MG63 (cell line): ENCODE results near the gene PUS3. TPM values are rescaled to one million over a fixed set of nuclear protein-coding genes. Genes with fewer than 3 reads are reported as not detected.

Experiments
- DNase-seq: peaks from one replicate; pipeline ENCODE4 v3.0.0-alpha.2; 2020
- H3K27me3 ChIP-seq: fragments of 250-450 bp; sonication (Bioruptor Pico); 2 replicates; pipeline ENCODE4 v1.5.1; 2020; ENCODE audit warnings: mild to moderate bottlenecking, moderate library complexity
- H3K36me3 ChIP-seq: fragments of 250-450 bp; sonication (Bioruptor Pico); 2 replicates; pipeline ENCODE4 v1.5.1; 2020; ENCODE audit warnings: mild to moderate bottlenecking, moderate library complexity
- H3K4me3 ChIP-seq: fragments of 250-450 bp; sonication (Bioruptor Pico); 2 replicates; pipeline ENCODE4 v1.5.1; 2020; ENCODE audit warnings: mild to moderate bottlenecking, moderate library complexity
- H3K9me3 ChIP-seq: fragments of 250-450 bp; sonication (Bioruptor Pico); 2 replicates; pipeline ENCODE4 v1.5.1; 2020; ENCODE audit warnings: mild to moderate bottlenecking, moderate library complexity
- total RNA-seq: library from RNA; depleted of rRNA; stranded (reverse); fragments of >200 nt; shearing (Covaris generic); gene quantifications from 2 replicates; pipeline ENCODE4 v1.2.3, GENCODE V29; 2014; ENCODE audit warnings: low replicate concordance; rRNA removed

PUS3 gene, protein sequence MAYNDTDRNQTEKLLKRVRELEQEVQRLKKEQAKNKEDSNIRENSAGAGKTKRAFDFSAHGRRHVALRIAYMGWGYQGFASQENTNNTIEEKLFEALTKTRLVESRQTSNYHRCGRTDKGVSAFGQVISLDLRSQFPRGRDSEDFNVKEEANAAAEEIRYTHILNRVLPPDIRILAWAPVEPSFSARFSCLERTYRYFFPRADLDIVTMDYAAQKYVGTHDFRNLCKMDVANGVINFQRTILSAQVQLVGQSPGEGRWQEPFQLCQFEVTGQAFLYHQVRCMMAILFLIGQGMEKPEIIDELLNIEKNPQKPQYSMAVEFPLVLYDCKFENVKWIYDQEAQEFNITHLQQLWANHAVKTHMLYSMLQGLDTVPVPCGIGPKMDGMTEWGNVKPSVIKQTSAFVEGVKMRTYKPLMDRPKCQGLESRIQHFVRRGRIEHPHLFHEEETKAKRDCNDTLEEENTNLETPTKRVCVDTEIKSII
- total RNA-seq: 10.6 and 21.3 TPM in 2 replicates

DNA sequence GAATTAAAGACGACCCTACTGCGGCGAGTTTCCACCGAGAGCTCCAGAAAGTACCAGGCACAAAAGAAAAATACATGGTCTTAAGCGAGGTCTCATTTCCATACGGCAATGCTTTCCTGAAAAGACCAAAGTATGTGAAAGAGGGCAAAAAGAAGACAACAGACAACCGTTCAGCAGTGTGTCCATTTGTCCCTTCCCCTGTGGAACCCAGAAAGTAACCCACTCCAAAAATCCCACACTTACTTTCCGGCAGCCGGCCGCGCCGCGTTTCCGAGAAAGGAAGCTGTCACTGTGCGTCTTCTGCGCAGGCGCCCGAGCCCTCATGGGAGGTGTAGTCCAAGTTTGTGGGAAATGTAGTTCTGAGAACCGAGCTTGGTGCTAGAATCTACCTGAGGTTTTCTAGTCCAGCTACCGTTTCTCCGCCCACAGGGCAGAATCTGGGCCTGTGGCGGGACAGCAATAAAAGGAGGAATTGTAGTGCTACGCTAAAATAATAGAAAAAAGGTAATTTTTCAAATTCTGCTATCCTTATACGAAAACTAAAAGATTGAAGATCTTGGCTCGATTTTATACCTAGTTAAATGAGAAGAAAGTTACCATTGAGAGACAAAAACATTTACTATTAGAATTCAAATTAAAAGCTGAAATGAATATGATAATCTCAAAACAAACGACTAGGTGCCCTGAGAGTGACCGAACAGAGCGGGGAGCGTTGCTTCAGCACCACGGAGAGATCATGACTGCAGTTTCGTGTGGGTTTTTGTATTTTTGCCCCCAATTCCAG, at the start of gene PUS3:
Gene PUS3, minus strand, starts transcription at position 280 of the 784 bp plus-strand sequence. CDS start 6,922 bp downstream, outside the sequence.
- H3K36me3 ChIP-seq: peaks cover 33% of the 10 kb centered on the region
- peak; percentile 87 for DNase-seq
- H3K27me3 ChIP-seq: peaks cover 13% of the 10 kb centered on the region
- H3K9me3 ChIP-seq: no peaks in the 10 kb centered on the region
- peak within 1 kb of the TSS; percentile 82 for H3K4me3 ChIP-seq

DNA sequence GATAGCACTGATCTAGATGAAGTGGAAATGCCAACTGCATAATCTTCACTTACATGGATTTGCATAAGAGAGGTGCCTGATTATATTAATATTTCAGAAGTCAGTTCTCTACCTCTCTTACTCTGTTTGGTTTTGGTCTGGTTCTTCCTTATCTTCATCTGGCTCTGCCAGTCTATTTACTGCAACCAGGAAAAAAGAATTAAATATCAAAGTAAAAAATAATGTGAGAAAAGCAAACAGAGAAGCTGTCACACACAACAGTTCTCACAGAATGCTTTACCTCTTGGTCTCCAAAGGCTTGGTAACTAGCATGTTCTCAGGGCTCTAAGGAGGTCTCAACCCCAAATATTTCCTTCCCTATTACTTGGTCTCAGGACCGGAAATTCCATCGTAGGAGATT, 49.6 kb upstream of the PUS3 start:
- no peak overlapping the region for H3K4me3 ChIP-seq
- H3K9me3 ChIP-seq: no peaks in the 10 kb centered on the region
- DNase-seq: no peak
- H3K36me3 ChIP-seq: peaks cover 20% of the 10 kb centered on the region
- no peaks in the 10 kb centered on the region for H3K27me3 ChIP-seq

GRCh38 chr11:125951731-125952130, 48.7 kb upstream of the PUS3 start:
- H3K27me3 ChIP-seq: no peaks in the 10 kb centered on the region
- no peaks in the 10 kb centered on the region for H3K9me3 ChIP-seq
- no peak for DNase-seq
- peaks cover 17% of the 10 kb centered on the region for H3K36me3 ChIP-seq
- H3K4me3 ChIP-seq: no peak overlapping the region

- Histone ChIP-seq H3K36me3 (peaks cover 9% of the 10 kb centered on the region), H3K27me3 (no peaks in the 10 kb centered on the region), H3K9me3 (no peaks in the 10 kb centered on the region), H3K4me3 (no peak overlapping the region)
- no peak for DNase-seq
These were observed 48.0 kb upstream of the PUS3 start for GRCh38 chr11:125950696-125951651.

GRCh38 chr11:125950178-125950490, 47.1 kb upstream of the PUS3 start:
- DNase-seq: no peak
- no peak overlapping the region for H3K4me3 ChIP-seq
- no peaks in the 10 kb centered on the region for H3K9me3 ChIP-seq
- H3K27me3 ChIP-seq: no peaks in the 10 kb centered on the region
- peaks cover 2% of the 10 kb centered on the region for H3K36me3 ChIP-seq

DNA sequence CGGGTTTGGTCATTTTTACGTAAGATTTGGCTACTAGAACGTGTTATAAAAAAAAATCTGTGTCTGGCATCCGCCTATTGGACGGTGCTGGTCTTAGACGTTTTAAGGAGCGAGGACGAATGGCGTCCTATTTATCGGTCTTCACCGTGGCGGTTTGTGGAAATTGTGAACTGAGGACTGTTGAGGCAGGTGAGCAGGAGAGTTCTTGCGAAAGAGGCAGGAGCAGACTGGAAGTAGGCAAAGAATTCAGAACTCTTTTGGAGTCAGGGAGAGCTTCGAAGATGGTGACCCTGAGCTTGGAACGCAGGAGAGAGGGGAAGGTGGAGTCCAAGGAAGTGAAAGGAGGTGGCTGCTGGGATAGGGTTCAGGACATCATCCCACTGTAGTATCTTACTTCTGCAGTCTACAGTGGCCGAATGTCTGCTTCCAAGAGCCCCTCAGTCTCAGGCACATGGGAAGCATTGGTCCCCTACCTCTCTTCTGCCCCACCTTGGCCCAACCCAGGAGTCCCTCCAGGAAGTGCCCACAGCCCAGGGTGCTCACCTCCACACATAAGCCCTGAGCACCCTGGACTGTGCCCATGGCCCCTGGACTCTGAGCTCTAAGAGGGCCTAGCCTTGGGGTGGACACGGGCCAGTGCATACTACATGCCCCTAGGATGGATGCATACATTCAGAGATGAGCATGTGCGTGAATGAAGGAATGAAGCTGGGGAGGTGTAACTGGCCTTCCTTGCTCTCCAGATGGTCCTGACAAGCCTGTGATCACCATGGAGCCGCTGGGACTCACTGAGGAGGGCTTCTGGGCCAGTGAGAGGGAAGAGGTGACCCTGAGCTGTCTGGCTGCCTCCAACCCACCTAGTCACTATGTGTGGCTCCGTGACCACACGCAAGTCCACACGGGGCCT, 46.5 kb upstream of the PUS3 start:
- Histone ChIP-seq H3K27me3 (no peaks in the 10 kb centered on the region), H3K9me3 (no peaks in the 10 kb centered on the region)
- no peak for DNase-seq

GRCh38 chr11:125948278-125949051, 45.5 kb upstream of the PUS3 start:
- no peak for DNase-seq
- no peaks in the 10 kb centered on the region for H3K9me3 ChIP-seq

More for the DNA sequence above, 46.5 kb upstream of the PUS3 start:
- Histone ChIP-seq H3K4me3 (no peak overlapping the region), H3K36me3 (peaks cover under 1% of the 10 kb centered on the region; the same call in 1 of the 2 replicates)

DNA sequence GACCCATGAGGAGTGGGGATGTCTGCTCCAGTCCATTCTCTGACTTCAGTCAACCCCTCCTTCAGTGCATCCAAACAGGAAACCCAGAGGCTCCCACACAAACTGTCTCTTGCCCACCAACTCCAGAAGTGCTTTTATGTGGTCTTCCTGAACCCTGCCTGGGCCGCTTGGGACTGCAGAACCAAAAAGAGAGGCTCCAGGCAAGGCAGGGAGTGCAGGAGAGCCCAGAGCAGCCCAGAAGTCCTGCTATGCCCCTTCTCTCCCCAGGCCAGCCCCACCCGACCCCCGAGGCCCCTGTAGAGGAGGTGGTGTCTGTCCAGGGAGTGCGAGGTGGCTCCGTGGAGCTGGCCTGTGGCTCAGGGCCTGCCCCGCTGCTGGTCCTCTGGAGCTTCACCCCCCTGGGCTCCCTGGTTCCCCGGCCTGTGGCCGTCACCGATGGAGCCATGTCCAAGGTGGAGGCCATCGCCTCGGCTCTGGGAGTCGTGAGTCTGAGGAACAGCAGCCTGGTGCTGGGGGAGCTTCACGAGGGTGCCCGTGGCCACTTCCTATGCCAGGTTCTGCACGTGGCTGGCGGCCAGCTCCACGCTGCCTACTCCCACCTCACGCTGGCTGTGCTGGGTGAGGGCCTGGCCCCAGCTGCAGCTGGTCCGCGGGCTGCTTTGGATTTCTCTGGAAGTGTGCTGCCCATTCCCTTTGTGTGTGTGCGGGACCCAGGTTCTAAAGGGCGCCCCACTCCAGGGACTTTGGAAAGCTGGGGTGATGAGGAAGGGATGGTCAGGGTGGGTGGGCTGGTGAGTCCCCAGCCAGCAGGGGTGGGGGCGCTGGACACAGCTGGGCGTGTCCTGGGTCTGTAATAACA, 44.6 kb upstream of the PUS3 start:
- no peaks in the 10 kb centered on the region for H3K36me3 ChIP-seq
- no peaks in the 10 kb centered on the region for H3K9me3 ChIP-seq
- no peak for DNase-seq
- no peaks in the 10 kb centered on the region for H3K27me3 ChIP-seq
- H3K4me3 ChIP-seq: no peak overlapping the region

More at GRCh38 chr11:125948278-125949051, 45.5 kb upstream of the PUS3 start:
- Histone ChIP-seq H3K4me3 (no peak overlapping the region), H3K36me3 (no peaks in the 10 kb centered on the region), H3K27me3 (no peaks in the 10 kb centered on the region)

- no peak for DNase-seq
- Histone ChIP-seq H3K4me3 (no peak overlapping the region), H3K27me3 (no peaks in the 10 kb centered on the region), H3K36me3 (no peaks in the 10 kb centered on the region), H3K9me3 (no peaks in the 10 kb centered on the region)
These were observed 43.9 kb upstream of the PUS3 start for GRCh38 chr11:125946712-125947418.

- H3K4me3 ChIP-seq: no peak within 1 kb of the TSS
- no peaks in the 10 kb centered on the region for H3K36me3 ChIP-seq
- no peak for DNase-seq
- H3K9me3 ChIP-seq: no peaks in the 10 kb centered on the region
- no peaks in the 10 kb centered on the region for H3K27me3 ChIP-seq
These were observed 43.0 kb upstream of the PUS3 start, which contains the start of gene VSIG10L2 for GRCh38 chr11:125945797-125946520. TSS of gene VSIG10L2 (plus strand) at chr11:125946044. CDS start at chr11:125946056, 12 bp downstream.

DNA sequence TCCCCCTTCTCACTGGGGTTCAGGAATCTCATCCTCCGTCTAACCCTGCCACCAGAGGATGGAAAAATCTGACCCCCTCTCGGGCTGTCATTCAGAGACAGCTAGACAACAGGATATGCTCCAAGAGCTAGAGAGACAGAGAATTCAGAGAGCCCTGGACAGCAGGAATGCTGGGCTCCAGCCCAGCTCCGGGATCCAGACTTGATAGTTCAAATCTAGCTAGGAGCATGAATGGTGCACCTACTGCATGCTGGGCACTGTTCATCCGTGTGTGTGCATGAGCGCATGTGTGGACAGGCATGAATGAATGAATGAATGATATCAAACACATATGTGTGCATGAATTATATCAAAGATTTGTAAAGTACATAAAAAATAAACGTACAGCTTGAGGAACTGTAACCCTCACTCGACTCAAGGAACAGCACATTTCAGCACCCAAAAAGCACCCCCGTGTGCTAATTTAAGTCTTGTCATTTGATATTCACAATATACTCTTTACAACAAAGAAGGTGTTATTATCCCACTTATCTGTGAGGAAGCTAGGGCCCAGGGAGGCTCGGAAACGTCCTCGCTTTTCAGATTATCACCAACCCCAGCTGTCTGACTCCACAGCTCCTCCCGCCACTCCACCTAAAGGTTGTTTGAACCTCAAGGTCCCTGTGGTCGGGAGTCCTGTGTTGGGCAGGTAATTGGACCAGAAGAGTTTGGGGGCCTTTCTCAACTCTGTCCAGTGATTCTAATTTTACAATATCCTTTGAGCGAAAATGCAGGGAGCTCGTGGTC, 42.2 kb upstream of the PUS3 start:
- Histone ChIP-seq H3K36me3 (no peaks in the 10 kb centered on the region), H3K27me3 (no peaks in the 10 kb centered on the region)

GRCh38 chr11:125944350-125945010, 41.5 kb upstream of the PUS3 start:
- no peak for DNase-seq
- no peak overlapping the region for H3K4me3 ChIP-seq
- H3K9me3 ChIP-seq: no peaks in the 10 kb centered on the region
- no peaks in the 10 kb centered on the region for H3K36me3 ChIP-seq
- H3K27me3 ChIP-seq: no peaks in the 10 kb centered on the region

More for the DNA sequence above, 42.2 kb upstream of the PUS3 start:
- DNase-seq: no peak
- Histone ChIP-seq H3K4me3 (no peak overlapping the region), H3K9me3 (no peaks in the 10 kb centered on the region)
